Osteocyte (in vitro differentiated cells): Measurements from ENCODE around the gene C1orf167. TPM values are rescaled to one million over a fixed set of nuclear protein-coding genes. Genes with fewer than 3 reads are reported as not detected.
A peak's percentile ranks its signal among the peaks of the same experiment; 100 is the strongest.

ENCODE experiments used
- DNase-seq: peaks from one replicate; pipeline ENCODE4 v3.0.0; 2021; ENCODE audit warnings: mixed read lengths; ENCODE audit not compliant: unreplicated experiment; ENCODE audit errors: extremely low spot score
- H3K27ac Mint-ChIP-seq: one replicate; pipeline ENCODE4 v1.8.0; 2021; ENCODE audit warnings: mild to moderate bottlenecking, mixed read lengths; ENCODE audit not compliant: unreplicated experiment
- H3K27me3 Mint-ChIP-seq: one replicate; pipeline ENCODE4 v1.8.0; 2021; ENCODE audit warnings: mixed read lengths; ENCODE audit not compliant: unreplicated experiment
- H3K36me3 Mint-ChIP-seq: one replicate; pipeline ENCODE4 v1.8.0; 2021; ENCODE audit warnings: mixed read lengths; ENCODE audit not compliant: unreplicated experiment
- H3K4me1 Mint-ChIP-seq: one replicate; pipeline ENCODE4 v1.8.0; 2021; ENCODE audit warnings: mixed read lengths; ENCODE audit not compliant: unreplicated experiment
- H3K4me3 Mint-ChIP-seq: one replicate; pipeline ENCODE4 v1.8.0; 2021; ENCODE audit warnings: mild to moderate bottlenecking, moderate library complexity, mixed read lengths; ENCODE audit not compliant: unreplicated experiment
- H3K9me3 Mint-ChIP-seq: one replicate; pipeline ENCODE4 v1.8.0; 2021; ENCODE audit warnings: mixed read lengths; ENCODE audit not compliant: unreplicated experiment
- CTCF ChIP-seq: fragments of 200-600 bp; sonication (generic); IDR thresholded peaks from 2 replicates; pipeline ENCODE4 v1.5.0; 2021; ENCODE audit warnings: antibody characterized with exemption, mild to moderate bottlenecking, moderate library complexity
- total RNA-seq: library from RNA; stranded (reverse); gene quantifications from 2 replicates; pipeline ENCODE4 v1.2.1, GENCODE V29; 2021

C1orf167 gene
- total RNA-seq, 1 donor from 2014 or later: not detected

GRCh38 chr1:11797525-11798216 is 35.7 kb downstream of the C1orf167 start:
- TF ChIP-seq CTCF: no peak
- Mint-ChIP-seq H3K9me3 (no peaks in the 10 kb centered on the region), H3K4me1 (peaks cover 20% of the 10 kb centered on the region), H3K4me3 (no peak overlapping the region), H3K36me3 (peaks cover 34% of the 10 kb centered on the region), H3K27me3 (no peaks in the 10 kb centered on the region), H3K27ac (peak overlapping the region; percentile 31)
- no peak for DNase-seq

GRCh38 chr1:11799099-11799498 is 37.1 kb downstream of the C1orf167 start:
- Mint-ChIP-seq H3K9me3 (no peaks in the 10 kb centered on the region), H3K27ac (no peak overlapping the region), H3K27me3 (no peaks in the 10 kb centered on the region), H3K36me3 (peaks cover 34% of the 10 kb centered on the region), H3K4me3 (no peak overlapping the region), H3K4me1 (peaks cover 33% of the 10 kb centered on the region)
- TF ChIP-seq CTCF: no peak
- no peak for DNase-seq

- no peak for TF ChIP-seq CTCF
- Mint-ChIP-seq H3K9me3 (no peaks in the 10 kb centered on the region), H3K27ac (no peak overlapping the region), H3K4me3 (no peak overlapping the region), H3K4me1 (peaks cover 34% of the 10 kb centered on the region), H3K27me3 (no peaks in the 10 kb centered on the region), H3K36me3 (peaks cover 27% of the 10 kb centered on the region)
- no peak for DNase-seq
Measured at GRCh38 chr1:11799896-11800295, 37.9 kb downstream of the C1orf167 start.

GRCh38 chr1:11800391-11800755 is 38.4 kb downstream of the C1orf167 start:
- no peak overlapping the region for H3K4me3 Mint-ChIP-seq
- H3K27ac Mint-ChIP-seq: no peak overlapping the region
- peaks cover 25% of the 10 kb centered on the region for H3K36me3 Mint-ChIP-seq
- H3K9me3 Mint-ChIP-seq: no peaks in the 10 kb centered on the region
- TF ChIP-seq CTCF: no peak
- no peaks in the 10 kb centered on the region for H3K27me3 Mint-ChIP-seq
- peaks cover 38% of the 10 kb centered on the region for H3K4me1 Mint-ChIP-seq
- no peak for DNase-seq

GRCh38 chr1:11800756-11801433 is 38.9 kb downstream of the C1orf167 start:
- Mint-ChIP-seq H3K27me3 (no peaks in the 10 kb centered on the region), H3K4me1 (peaks cover 38% of the 10 kb centered on the region), H3K36me3 (peaks cover 19% of the 10 kb centered on the region), H3K9me3 (no peaks in the 10 kb centered on the region), H3K27ac (no peak overlapping the region), H3K4me3 (no peak overlapping the region)
- TF ChIP-seq CTCF: no peak
- no peak for DNase-seq
